ENCODE measurements around the gene TRAPPC13. TPM values are rescaled to one million over a fixed set of nuclear protein-coding genes. Genes with fewer than 3 reads are reported as not detected.

Gene TRAPPC13
- total and polyA plus RNA-seq, 10 of the 15 experiments (the other 5 are each of a cell fraction or from before 2014, with no cell fraction given), result 16.5 to 35.6 (median 25.0) TPM

DNA sequence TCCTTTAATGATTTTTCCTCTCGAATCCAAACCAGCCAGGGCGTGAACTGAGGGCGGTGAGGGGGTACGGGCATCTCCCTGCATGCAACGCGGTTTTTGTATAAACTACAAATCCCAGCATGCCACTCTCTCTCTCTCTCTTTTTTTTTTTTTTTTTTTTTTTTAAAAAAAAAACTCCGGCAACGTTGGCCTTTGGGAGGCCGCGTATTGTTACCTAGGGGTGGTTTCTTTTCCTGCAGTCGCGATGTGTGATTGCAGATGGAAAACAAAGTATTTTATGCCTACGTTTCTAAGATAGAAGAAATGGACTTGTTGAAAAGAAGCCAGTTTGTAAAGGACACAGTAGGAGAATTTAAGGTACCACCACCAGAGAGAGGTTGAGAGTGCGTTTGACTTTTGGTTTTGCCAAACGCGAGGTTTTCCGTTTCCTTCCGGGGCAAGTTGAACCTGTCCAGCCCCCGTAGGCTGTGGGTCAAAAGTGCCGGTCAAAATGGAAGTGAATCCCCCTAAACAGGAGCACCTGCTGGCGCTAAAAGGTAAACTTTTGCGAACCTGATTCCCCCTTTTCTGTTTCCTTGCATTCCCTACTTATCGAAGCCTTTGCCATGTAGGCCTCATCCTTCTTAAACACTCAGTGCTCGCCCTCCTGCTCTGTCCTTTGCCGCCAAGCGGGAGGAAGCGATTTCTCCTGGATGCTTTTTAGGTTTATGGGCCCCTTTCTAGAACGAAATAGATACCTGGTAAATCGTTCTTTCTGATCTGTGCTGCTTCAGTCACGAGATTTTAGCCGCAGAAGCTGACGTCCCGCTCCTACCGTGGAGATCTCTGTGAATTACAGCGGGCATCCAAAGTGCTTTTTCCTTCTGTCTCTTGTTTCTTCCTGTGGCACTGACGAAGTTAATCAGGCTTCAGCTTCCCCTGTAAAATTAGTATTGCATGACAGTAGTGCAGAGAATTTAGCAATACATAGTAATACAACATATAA lies at the start of gene TRAPPC13, which contains the start of gene SHLD3 (continued):
- TF ChIP-seq, protein P1, sequence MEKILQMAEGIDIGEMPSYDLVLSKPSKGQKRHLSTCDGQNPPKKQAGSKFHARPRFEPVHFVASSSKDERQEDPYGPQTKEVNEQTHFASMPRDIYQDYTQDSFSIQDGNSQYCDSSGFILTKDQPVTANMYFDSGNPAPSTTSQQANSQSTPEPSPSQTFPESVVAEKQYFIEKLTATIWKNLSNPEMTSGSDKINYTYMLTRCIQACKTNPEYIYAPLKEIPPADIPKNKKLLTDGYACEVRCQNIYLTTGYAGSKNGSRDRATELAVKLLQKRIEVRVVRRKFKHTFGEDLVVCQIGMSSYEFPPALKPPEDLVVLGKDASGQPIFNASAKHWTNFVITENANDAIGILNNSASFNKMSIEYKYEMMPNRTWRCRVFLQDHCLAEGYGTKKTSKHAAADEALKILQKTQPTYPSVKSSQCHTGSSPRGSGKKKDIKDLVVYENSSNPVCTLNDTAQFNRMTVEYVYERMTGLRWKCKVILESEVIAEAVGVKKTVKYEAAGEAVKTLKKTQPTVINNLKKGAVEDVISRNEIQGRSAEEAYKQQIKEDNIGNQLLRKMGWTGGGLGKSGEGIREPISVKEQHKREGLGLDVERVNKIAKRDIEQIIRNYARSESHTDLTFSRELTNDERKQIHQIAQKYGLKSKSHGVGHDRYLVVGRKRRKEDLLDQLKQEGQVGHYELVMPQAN (conservative IDR thresholded peaks at IDR 0.05), result peak; percentile 93
- TF ChIP-seq PML (IDR thresholded peaks at IDR 0.05; ENCODE audit: low read length) (peak; percentile 97), FOXK2 (IDR thresholded peaks at IDR 0.05) (peak; percentile 61), SMAD5 (IDR thresholded peaks at IDR 0.05; ENCODE audit: low read depth) (0 out of 2 replicates have a peak, but pooled peaks have one; percentile 16), JUNB (IDR thresholded peaks at IDR 0.05) (0 out of 2 replicates have a peak, but pooled peaks have one; percentile 18), TCF7 (IDR thresholded peaks at IDR 0.05; ENCODE audit: borderline replicate concordance) (peak; percentile 33; the same call in 1 of the 2 replicates), STAT1 (conservative IDR thresholded peaks at IDR 0.05) (no peak), SREBF1 (IDR thresholded peaks at IDR 0.05; ENCODE audit: low read length) (peak; percentile 57), TAF1 (IDR thresholded peaks at IDR 0.05; ENCODE audit: borderline replicate concordance, low read depth, low read length) (peak; percentile 83), BACH1 (IDR thresholded peaks at IDR 0.05; ENCODE audit: borderline replicate concordance) (no peak), NR2C2 (IDR thresholded peaks at IDR 0.05; ENCODE audit: borderline replicate concordance, control insufficient read depth, insufficient read length, low read depth) (peak; percentile 89), ZNF384 (IDR thresholded peaks at IDR 0.05; ENCODE audit: borderline replicate concordance, low read depth, low read length) (peak; percentile 99), POLR2AphosphoS5 (IDR thresholded peaks at IDR 0.05; ENCODE audit: low read length) (peak; percentile 83; the same call in 1 of the 2 replicates)

All from GM12878 (cell line).